GM23338 (cell line): ENCODE results near the gene EXOC2. TPM values are rescaled to one million over a fixed set of nuclear protein-coding genes. Genes with fewer than 3 reads are reported as not detected.

Experiments used
- ATAC-seq: fragments of 200-7000 bp; cut with Tn5 transposase; 3 replicates; pipeline ENCODE4 v1.9.1; 2020
- DNase-seq: peaks from one replicate; pipeline ENCODE4 v3.0.0-alpha.2; 2015; ENCODE audit warnings: low spot score
- H2AFZ ChIP-seq: fragments of 200-600 bp; sonication (generic); 2 replicates; pipeline ENCODE4 v1.8.0; 2016; ENCODE audit warnings: antibody characterized with exemption, mild to moderate bottlenecking, moderate library complexity
- H3F3A ChIP-seq: fragments of 200-600 bp; sonication (generic); replicated peaks from 2 replicates; pipeline ENCODE4 v1.8.0; 2017; ENCODE audit warnings: antibody characterized with exemption, mixed run types, low read depth
- H3K27ac ChIP-seq: fragments of 200-600 bp; sonication (generic); 2 replicates; pipeline ENCODE4 v1.6.1; 2016; ENCODE audit warnings: low read depth
- H3K27me3 ChIP-seq: fragments of 200-600 bp; sonication (generic); 2 replicates; pipeline ENCODE4 v1.8.0; 2016; ENCODE audit warnings: mild to moderate bottlenecking, mixed run types, moderate library complexity; ENCODE audit not compliant: insufficient read depth
- H3K36me3 ChIP-seq: fragments of 200-600 bp; sonication (generic); 2 replicates; pipeline ENCODE4 v1.8.0; 2016; ENCODE audit warnings: mild to moderate bottlenecking; ENCODE audit not compliant: insufficient read depth
- H3K4me1 ChIP-seq: fragments of 200-600 bp; sonication (generic); 2 replicates; pipeline ENCODE4 v1.8.0; 2016; ENCODE audit warnings: mild to moderate bottlenecking, moderate library complexity; ENCODE audit not compliant: insufficient read depth
- H3K4me2 ChIP-seq: fragments of 200-600 bp; sonication (generic); 2 replicates; pipeline ENCODE4 v1.7.1; 2017; ENCODE audit warnings: mixed run types
- H3K4me3 ChIP-seq: fragments of 200-600 bp; sonication (generic); 2 replicates; pipeline ENCODE4 v1.6.1; 2016; ENCODE audit warnings: mixed run types
- H3K79me2 ChIP-seq: fragments of 200-600 bp; sonication (generic); replicated peaks from 2 replicates; pipeline ENCODE4 v1.8.0; 2017; ENCODE audit warnings: mild to moderate bottlenecking; ENCODE audit not compliant: insufficient read depth
- H3K9me2 ChIP-seq: fragments of 200-600 bp; sonication (generic); 2 replicates; pipeline ENCODE4 v1.8.0; 2017; ENCODE audit not compliant: insufficient read depth
- H4K20me1 ChIP-seq: fragments of 200-600 bp; sonication (generic); replicated peaks from 2 replicates; pipeline ENCODE4 v1.8.0; 2017; ENCODE audit warnings: mild to moderate bottlenecking; ENCODE audit not compliant: insufficient read depth
- H3K27ac Mint-ChIP-seq: 2 replicates; pipeline ENCODE4 v1.8.0; 2020; ENCODE audit warnings: inconsistent platforms, mild to moderate bottlenecking, moderate library complexity, mixed read lengths
- H3K27me3 Mint-ChIP-seq: 3 replicates; pipeline ENCODE4 v1.8.0; 2022; ENCODE audit warnings: low read depth, mild to moderate bottlenecking, moderate library complexity, mixed read lengths, inconsistent platforms; ENCODE audit not compliant: insufficient read depth, poor library complexity
- H3K36me3 Mint-ChIP-seq: 3 replicates; pipeline ENCODE4 v1.8.0; 2021; ENCODE audit warnings: low read depth, mild to moderate bottlenecking, inconsistent platforms, moderate library complexity, mixed read lengths
- H3K4me1 Mint-ChIP-seq: 3 replicates; pipeline ENCODE4 v1.8.0; 2020; ENCODE audit warnings: mild to moderate bottlenecking, inconsistent platforms, mixed read lengths
- H3K4me3 Mint-ChIP-seq: 3 replicates; pipeline ENCODE4 v1.8.0; 2021; ENCODE audit warnings: moderate library complexity, mild to moderate bottlenecking, inconsistent platforms, mixed read lengths
- H3K9me3 Mint-ChIP-seq: 3 replicates; pipeline ENCODE4 v1.8.0; 2020; ENCODE audit warnings: moderate library complexity, mild to moderate bottlenecking, inconsistent platforms, mixed read lengths
- EZH2phosphoT487 ChIP-seq: fragments of 200-600 bp; sonication (generic); IDR thresholded peaks from one replicate; pipeline ENCODE4 v1.8.1; 2018; ENCODE audit warnings: antibody characterized with exemption; ENCODE audit not compliant: unreplicated experiment
- ZNF331 ChIP-seq: fragments of 250-450 bp; sonication (Bioruptor Pico); IDR thresholded peaks from 2 replicates; pipeline ENCODE4 v1.5.0; 2020; ENCODE audit warnings: low read depth, mild to moderate bottlenecking, moderate library complexity
- polyA plus RNA-seq: library from polyadenylated mRNA; unstranded; fragments of >200 nt; fragmentation: Nextera tagmentation; extraction: Ambion mirVana; gene quantifications from 2 replicates; pipeline ENCODE4 v1.2.1, GENCODE V29; 2016
- total RNA-seq: library from RNA; depleted of rRNA; stranded (reverse); fragments of >200 nt; shearing (Covaris generic); gene quantifications from 2 replicates; pipeline ENCODE4 v1.2.3, GENCODE V29; 2014
- TF ChIP-seq, protein P1 (sequence below), 2 experiments: fragments of 200-600 bp in 1 of 2; sonication (generic) in 1 of 2; conservative IDR thresholded peaks; 2 replicates each; pipeline versions ENCODE4 v1.5.1 to v1.6.1; 2016 to 2017; ENCODE audit warnings: antibody characterized with exemption in 2 of 2, low read depth in 2 of 2, mild to moderate bottlenecking in 2 of 2, moderate library complexity in 1 of 2
- TF ChIP-seq, protein P2 (sequence below): fragments of 250-450 bp; sonication (Bioruptor Pico); IDR thresholded peaks from 2 replicates; pipeline ENCODE4 v1.5.0; 2020; ENCODE audit warnings: mild to moderate bottlenecking, moderate library complexity

EXOC2 gene
- total and polyA plus RNA-seq, 2 experiments from 2014 or later, result 28.7 to 93.6 TPM

DNA sequence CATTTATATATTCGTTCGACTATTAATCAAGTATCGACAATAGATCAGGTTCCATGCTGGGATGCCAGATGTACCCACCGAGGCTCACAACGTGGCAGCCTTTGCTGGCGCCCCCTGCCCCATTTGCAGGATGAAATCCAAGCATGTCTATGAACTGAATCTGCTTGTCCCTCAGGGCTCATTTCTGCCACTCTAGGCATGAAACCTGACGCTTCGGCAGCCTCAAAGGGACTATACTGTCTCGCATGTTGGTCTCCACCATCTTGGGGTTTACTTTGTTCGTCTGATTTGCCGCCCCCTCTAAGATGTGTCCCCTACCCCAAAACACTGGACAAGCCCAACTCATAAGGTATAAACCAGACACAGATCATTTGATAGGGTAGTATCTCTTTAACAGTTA, 72.8 kb downstream of the EXOC2 start:
- TF ChIP-seq ZNF331, result no peak
- TF ChIP-seq, protein P1, sequence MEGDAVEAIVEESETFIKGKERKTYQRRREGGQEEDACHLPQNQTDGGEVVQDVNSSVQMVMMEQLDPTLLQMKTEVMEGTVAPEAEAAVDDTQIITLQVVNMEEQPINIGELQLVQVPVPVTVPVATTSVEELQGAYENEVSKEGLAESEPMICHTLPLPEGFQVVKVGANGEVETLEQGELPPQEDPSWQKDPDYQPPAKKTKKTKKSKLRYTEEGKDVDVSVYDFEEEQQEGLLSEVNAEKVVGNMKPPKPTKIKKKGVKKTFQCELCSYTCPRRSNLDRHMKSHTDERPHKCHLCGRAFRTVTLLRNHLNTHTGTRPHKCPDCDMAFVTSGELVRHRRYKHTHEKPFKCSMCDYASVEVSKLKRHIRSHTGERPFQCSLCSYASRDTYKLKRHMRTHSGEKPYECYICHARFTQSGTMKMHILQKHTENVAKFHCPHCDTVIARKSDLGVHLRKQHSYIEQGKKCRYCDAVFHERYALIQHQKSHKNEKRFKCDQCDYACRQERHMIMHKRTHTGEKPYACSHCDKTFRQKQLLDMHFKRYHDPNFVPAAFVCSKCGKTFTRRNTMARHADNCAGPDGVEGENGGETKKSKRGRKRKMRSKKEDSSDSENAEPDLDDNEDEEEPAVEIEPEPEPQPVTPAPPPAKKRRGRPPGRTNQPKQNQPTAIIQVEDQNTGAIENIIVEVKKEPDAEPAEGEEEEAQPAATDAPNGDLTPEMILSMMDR (conservative IDR thresholded peaks at IDR 0.05; ENCODE audit: low read depth in 2 of 2), result peak in 1 of 2 experiments; percentile 20; a peak in 2 of 4 replicates

DNA sequence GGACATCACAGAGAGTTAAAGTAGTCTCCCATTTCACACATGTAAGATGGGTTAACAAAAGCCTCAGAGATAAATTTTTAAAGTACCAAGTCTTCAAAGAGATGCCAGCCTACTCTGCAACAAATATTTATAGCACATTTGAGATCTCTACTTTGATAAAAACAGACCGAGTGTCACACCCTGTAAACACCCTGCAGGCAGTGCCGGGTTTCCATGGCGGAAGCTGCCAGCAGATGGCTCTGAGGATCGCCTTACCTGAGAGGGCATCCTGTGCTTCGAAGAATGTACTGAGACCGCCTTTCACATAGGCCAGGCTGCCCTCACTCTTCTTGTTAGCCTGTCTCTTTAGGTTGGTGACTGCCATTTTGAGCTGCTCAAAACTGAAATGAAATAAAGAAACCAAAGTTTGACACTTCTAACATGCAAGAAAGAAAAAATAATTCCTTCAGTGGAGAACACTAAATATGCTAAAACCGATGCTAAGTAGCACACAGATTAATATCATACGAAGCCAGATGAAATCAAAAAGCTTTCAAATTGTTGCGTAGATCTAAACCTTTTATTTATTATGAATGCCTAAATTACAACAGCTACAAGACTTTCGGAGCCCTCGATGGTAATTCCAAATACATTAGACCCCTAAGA, 75.4 kb downstream of the EXOC2 start:
- Histone ChIP-seq H2AFZ (no peak overlapping the region), H3K4me2 (no peak overlapping the region), H3K4me1 (peaks cover 5% of the 10 kb centered on the region), H3K9me2 (no peaks in the 10 kb centered on the region), H3K36me3 (peaks cover 9% of the 10 kb centered on the region; the same call in 1 of the 2 replicates), H3K4me3 (no peak overlapping the region), H3K27me3 (no peaks in the 10 kb centered on the region), H3F3A (no peaks in the 10 kb centered on the region), H3K79me2 (peaks cover 19% of the 10 kb centered on the region), H4K20me1 (no peaks in the 10 kb centered on the region), H3K27ac (no peak overlapping the region)
- Mint-ChIP-seq H3K36me3 (peaks cover 45% of the 10 kb centered on the region), H3K27ac (no peak overlapping the region), H3K4me1 (peaks cover 10% of the 10 kb centered on the region; the same call in 2 of the 3 replicates), H3K9me3 (no peaks in the 10 kb centered on the region; the same call in 2 of the 3 replicates), H3K4me3 (no peak overlapping the region), H3K27me3 (no peaks in the 10 kb centered on the region)
- TF ChIP-seq EZH2phosphoT487 (no peak), ZNF331 (no peak)
- TF ChIP-seq, protein P1 (conservative IDR thresholded peaks at IDR 0.05; ENCODE audit: low read depth in 2 of 2), result peak; percentile 50 to 76
- ATAC-seq, result peak; percentile 98
- peak; percentile 75 for DNase-seq

More for the DNA sequence above, 72.8 kb downstream of the EXOC2 start:
- H3F3A ChIP-seq, result no peaks in the 10 kb centered on the region
- no peaks in the 10 kb centered on the region for H3K27me3 ChIP-seq
- H3K79me2 ChIP-seq, result peaks cover 38% of the 10 kb centered on the region
- no peaks in the 10 kb centered on the region for H4K20me1 ChIP-seq
- H2AFZ ChIP-seq, result no peak overlapping the region
- Mint-ChIP-seq H3K27ac (no peak overlapping the region; the same call in 1 of the 2 replicates), H3K4me3 (no peak overlapping the region), H3K36me3 (peaks cover 45% of the 10 kb centered on the region), H3K4me1 (peaks cover 29% of the 10 kb centered on the region), H3K27me3 (peaks cover 1% of the 10 kb centered on the region), H3K9me3 (no peaks in the 10 kb centered on the region)
- H3K4me3 ChIP-seq, result no peak overlapping the region
- H3K4me1 ChIP-seq, result peaks cover 16% of the 10 kb centered on the region
- H3K4me2 ChIP-seq, result no peak overlapping the region
- H3K36me3 ChIP-seq, result peaks cover 3% of the 10 kb centered on the region; the same call in 1 of the 2 replicates
- DNase-seq, result no peak
- no peak for ATAC-seq
- H3K27ac ChIP-seq, result no peak overlapping the region
- no peaks in the 10 kb centered on the region for H3K9me2 ChIP-seq

DNA sequence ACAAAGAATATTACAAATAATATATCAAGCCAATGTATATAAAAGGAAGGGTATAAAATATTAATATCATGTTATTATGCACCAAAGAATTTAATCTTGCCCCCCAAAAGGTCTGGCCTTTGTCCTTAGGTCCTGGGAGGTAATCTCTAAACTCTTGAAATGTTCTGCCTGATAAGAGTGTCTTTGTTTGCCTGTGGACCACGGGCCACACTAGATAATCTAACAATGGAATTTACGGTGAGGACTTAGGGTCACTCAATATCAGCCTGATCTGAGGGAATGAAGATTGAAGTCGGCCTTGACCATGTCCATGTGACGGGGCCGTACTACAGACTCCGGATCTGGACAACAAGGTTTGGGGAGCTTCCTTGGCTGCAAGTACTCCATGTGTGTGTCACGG, 79.0 kb downstream of the EXOC2 start:
- ATAC-seq, result no peak
- H3K4me3 Mint-ChIP-seq, result no peak overlapping the region
- peaks cover 28% of the 10 kb centered on the region for H3K36me3 Mint-ChIP-seq
- TF ChIP-seq, protein P2, sequence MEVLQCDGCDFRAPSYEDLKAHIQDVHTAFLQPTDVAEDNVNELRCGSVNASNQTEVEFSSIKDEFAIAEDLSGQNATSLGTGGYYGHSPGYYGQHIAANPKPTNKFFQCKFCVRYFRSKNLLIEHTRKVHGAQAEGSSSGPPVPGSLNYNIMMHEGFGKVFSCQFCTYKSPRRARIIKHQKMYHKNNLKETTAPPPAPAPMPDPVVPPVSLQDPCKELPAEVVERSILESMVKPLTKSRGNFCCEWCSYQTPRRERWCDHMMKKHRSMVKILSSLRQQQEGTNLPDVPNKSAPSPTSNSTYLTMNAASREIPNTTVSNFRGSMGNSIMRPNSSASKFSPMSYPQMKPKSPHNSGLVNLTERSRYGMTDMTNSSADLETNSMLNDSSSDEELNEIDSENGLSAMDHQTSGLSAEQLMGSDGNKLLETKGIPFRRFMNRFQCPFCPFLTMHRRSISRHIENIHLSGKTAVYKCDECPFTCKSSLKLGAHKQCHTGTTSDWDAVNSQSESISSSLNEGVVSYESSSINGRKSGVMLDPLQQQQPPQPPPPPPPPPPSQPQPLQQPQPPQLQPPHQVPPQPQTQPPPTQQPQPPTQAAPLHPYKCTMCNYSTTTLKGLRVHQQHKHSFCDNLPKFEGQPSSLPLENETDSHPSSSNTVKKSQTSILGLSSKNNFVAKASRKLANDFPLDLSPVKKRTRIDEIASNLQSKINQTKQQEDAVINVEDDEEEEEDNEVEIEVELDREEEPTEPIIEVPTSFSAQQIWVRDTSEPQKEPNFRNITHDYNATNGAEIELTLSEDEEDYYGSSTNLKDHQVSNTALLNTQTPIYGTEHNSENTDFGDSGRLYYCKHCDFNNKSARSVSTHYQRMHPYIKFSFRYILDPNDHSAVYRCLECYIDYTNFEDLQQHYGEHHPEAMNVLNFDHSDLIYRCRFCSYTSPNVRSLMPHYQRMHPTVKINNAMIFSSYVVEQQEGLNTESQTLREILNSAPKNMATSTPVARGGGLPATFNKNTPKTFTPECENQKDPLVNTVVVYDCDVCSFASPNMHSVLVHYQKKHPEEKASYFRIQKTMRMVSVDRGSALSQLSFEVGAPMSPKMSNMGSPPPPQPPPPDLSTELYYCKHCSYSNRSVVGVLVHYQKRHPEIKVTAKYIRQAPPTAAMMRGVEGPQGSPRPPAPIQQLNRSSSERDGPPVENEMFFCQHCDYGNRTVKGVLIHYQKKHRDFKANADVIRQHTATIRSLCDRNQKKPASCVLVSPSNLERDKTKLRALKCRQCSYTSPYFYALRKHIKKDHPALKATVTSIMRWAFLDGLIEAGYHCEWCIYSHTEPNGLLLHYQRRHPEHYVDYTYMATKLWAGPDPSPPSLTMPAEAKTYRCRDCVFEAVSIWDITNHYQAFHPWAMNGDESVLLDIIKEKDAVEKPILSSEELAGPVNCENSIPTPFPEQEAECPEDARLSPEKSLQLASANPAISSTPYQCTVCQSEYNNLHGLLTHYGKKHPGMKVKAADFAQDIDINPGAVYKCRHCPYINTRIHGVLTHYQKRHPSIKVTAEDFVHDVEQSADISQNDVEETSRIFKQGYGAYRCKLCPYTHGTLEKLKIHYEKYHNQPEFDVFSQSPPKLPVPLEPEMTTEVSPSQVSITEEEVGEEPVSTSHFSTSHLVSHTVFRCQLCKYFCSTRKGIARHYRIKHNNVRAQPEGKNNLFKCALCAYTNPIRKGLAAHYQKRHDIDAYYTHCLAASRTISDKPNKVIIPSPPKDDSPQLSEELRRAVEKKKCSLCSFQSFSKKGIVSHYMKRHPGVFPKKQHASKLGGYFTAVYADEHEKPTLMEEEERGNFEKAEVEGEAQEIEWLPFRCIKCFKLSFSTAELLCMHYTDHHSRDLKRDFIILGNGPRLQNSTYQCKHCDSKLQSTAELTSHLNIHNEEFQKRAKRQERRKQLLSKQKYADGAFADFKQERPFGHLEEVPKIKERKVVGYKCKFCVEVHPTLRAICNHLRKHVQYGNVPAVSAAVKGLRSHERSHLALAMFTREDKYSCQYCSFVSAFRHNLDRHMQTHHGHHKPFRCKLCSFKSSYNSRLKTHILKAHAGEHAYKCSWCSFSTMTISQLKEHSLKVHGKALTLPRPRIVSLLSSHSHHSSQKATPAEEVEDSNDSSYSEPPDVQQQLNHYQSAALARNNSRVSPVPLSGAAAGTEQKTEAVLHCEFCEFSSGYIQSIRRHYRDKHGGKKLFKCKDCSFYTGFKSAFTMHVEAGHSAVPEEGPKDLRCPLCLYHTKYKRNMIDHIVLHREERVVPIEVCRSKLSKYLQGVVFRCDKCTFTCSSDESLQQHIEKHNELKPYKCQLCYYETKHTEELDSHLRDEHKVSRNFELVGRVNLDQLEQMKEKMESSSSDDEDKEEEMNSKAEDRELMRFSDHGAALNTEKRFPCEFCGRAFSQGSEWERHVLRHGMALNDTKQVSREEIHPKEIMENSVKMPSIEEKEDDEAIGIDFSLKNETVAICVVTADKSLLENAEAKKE (CRISPR knock-in tag), result no peak
- TF ChIP-seq ZNF331, result no peak

More for the DNA sequence above, 79.0 kb downstream of the EXOC2 start:
- no peak for DNase-seq
- Mint-ChIP-seq H3K27me3 (no peaks in the 10 kb centered on the region), H3K27ac (peak overlapping the region; percentile 32; the same call in 1 of the 2 replicates), H3K4me1 (no peaks in the 10 kb centered on the region; the same call in 2 of the 3 replicates), H3K9me3 (no peaks in the 10 kb centered on the region; the same call in 2 of the 3 replicates)
- Histone ChIP-seq H3K27ac (no peak overlapping the region), H3K36me3 (peaks cover 9% of the 10 kb centered on the region; the same call in 1 of the 2 replicates), H3K79me2 (no peaks in the 10 kb centered on the region), H2AFZ (no peak overlapping the region), H3F3A (no peaks in the 10 kb centered on the region), H3K4me2 (no peak overlapping the region), H3K27me3 (no peaks in the 10 kb centered on the region), H3K4me1 (no peaks in the 10 kb centered on the region), H3K4me3 (no peak overlapping the region), H4K20me1 (no peaks in the 10 kb centered on the region), H3K9me2 (no peaks in the 10 kb centered on the region)
